Heart right ventricle (tissue), 16 donors: ENCODE measurements around the gene CBLC. TPM values are rescaled to one million over a fixed set of nuclear protein-coding genes. Genes with fewer than 3 reads are reported as not detected.
A peak's percentile ranks its signal among the peaks of the same experiment; 100 is the strongest.

Source experiments
- ATAC-seq, 8 donors: fragments of 200-7000 bp; cut with Tn5 transposase; one replicate each; pipeline ENCODE4 v1.9.1; 2020; ENCODE audit warnings: mild to moderate bottlenecking in 8 of 8, moderate library complexity in 8 of 8, moderate number of reproducible peaks in 1 of 8
- DNase-seq, 2 donors: peaks; one replicate each; pipeline ENCODE4 v3.0.0-alpha.2; 2020
- H3K27ac ChIP-seq, 10 donors: fragments of 200-600 bp; sonication (generic) in 2 of 10; one replicate each; pipeline versions ENCODE4 v1.5.0 to v1.8.0; 2020 to 2022; ENCODE audit warnings: mild to moderate bottlenecking in 3 of 10
- H3K27me3 ChIP-seq, 7 donors: fragments of 200-600 bp; one replicate each; pipeline ENCODE4 v1.8.0; 2021 to 2022; ENCODE audit warnings: mild to moderate bottlenecking in 2 of 7
- H3K36me3 ChIP-seq, 9 donors: fragments of 200-600 bp; sonication (generic) in 1 of 9; one replicate each; pipeline versions ENCODE4 v1.5.0 to v1.8.0; 2020 to 2022; ENCODE audit warnings: mild to moderate bottlenecking in 2 of 9
- H3K4me1 ChIP-seq, 9 donors: fragments of 200-600 bp; sonication (generic) in 1 of 9; one replicate each; pipeline versions ENCODE4 v1.5.0 to v1.8.0; 2020 to 2022; ENCODE audit warnings: mild to moderate bottlenecking in 4 of 9
- H3K4me3 ChIP-seq, 10 donors: fragments of 200-600 bp; sonication (generic) in 2 of 10; one replicate each; pipeline versions ENCODE4 v1.5.0 to v1.8.0; 2020 to 2022; ENCODE audit warnings: mild to moderate bottlenecking in 7 of 10, moderate library complexity in 2 of 10
- H3K9me3 ChIP-seq, 11 donors: fragments of 200-600 bp in 10 of 11; sonication (generic) in 2 of 11; one replicate each; pipeline versions ENCODE4 v1.5.0 to v1.8.0; 2013 to 2022; ENCODE audit warnings: mild to moderate bottlenecking in 2 of 11, control low read depth in 1 of 11, moderate library complexity in 1 of 11
- CTCF ChIP-seq, 9 donors: fragments of 200-600 bp; sonication (generic) in 2 of 9; IDR thresholded peaks; one replicate each; pipeline versions ENCODE4 v1.5.0 to v1.8.0; 2021 to 2022; ENCODE audit warnings: antibody characterized with exemption in 9 of 9, mild to moderate bottlenecking in 5 of 9, moderate library complexity in 1 of 9
- WGBS, 2 donors: extraction: QIAGEN DNeasy Blood & Tissue Kit; methylation state at CpG; one replicate each; pipeline ENCODE4 v1.1.7; 2013; ENCODE audit warnings: inconsistent platforms in 1 of 2; 5-methylcytosine and 5-hydroxymethylcytosine counted together
- intact Hi-C, 10 donors: fragments of 100-400 bp; cut with DNase I; formaldehyde crosslinking; loops; one replicate each; pipeline versions ENCODE4 v1.11.1 to v1.14.2; 2022
- polyA plus RNA-seq, 2 donors: library from polyadenylated mRNA; stranded (reverse); fragments of 200-250 nt; gene quantifications; one replicate each; pipeline ENCODE4 v1.2.3, GENCODE V29; 2013
- total RNA-seq, 10 donors: library from RNA; stranded (reverse); fragmentation: NEBNext Ultra II Directional in 3 of 10; extraction: Animal tissue kit (Norgen Biotek cat#: 25700) in 3 of 10; gene quantifications; one replicate each; pipeline versions ENCODE4 v1.2.1 to v1.2.4, GENCODE V29; 2021 to 2023
- donor health status: Arrhythmogenic right ventricular cardiomyopathy.
- donor health status: ischemic (EF 13 %, LVEDD 7.1; RV severe dilation, severe dysfunction).
- donor health status: healthy with polysubstance abuse.
- donor health status: DM: no; HTN: yes; CAD: no.
- donor health status: DM: no; HTN: no; CAD: no.
- donor health status: ischemic (EF 25% LVEDD 6.9; RV normal size, moderate dysfunction).
- donor health status: ischemic (EF 25% LVEDD 5.7; RV mildly dilated, moderate dysfunction).
- donor health status: healthy.
- donor health status: DM: yes; HTN: yes; CAD: no.
- donor health status: Ischemic cardiomyopathy.
- donor health status: ischemic (EF 35%, LVEDD 5.7; RV mildly dilated, moderate dysfunction).
- donor health status: nonischemic (EF 11% LVEDD 7.7; RV severe dilation, severe dysfunction).
- donor health status: DM: yes; HTN: yes; CAD: no.
- donor health status: PGD.
- donor health status: ischemic (EF 29% LVEDD 5.4; RV normal size, mild dysfunction).
- donor health status: nonischemic (EF 23%, LVEDD 6.1; RV moderate dilation, normal function).

The CBLC gene
- total and polyA plus RNA-seq, 12 donors = 0.38 TPM; not detected in 11

GRCh38 chr19:44808463-44809371 is 31.0 kb downstream of the CBLC start, which contains the start of gene BCAM:
TSS of gene BCAM (plus strand) at chr19:44809103. CDS start at chr19:44809125, 22 bp downstream.
- peak within 1 kb of the TSS; percentile 16 to 96 (median 88) for H3K27ac ChIP-seq
- peak; percentile 87 to 90 for DNase-seq
- WGBS, 2 donors = 1 to 2% methylated on average over 54 to 59 of the region's 59 CpGs
- peaks cover 11 to 55% (median 23%) of the 10 kb centered on the region in 9 donors for H3K4me1 ChIP-seq
- intact Hi-C loops = no loop called here
- peak within 1 kb of the TSS; percentile 50 to 95 (median 78) for H3K4me3 ChIP-seq
- peak; percentile 89 to 96 (median 95) for ATAC-seq
- no peak for TF ChIP-seq CTCF (IDR thresholded peaks at IDR 0.05)
- H3K36me3 ChIP-seq = peaks cover 0 to 27% (median 3%) of the 10 kb centered on the region in 9 donors
- H3K27me3 ChIP-seq = peaks cover 0 to 15% (median 0%) of the 10 kb centered on the region in 7 donors
- H3K9me3 ChIP-seq = no peaks in the 10 kb centered on the region

- H3K9me3 ChIP-seq = no peaks in the 10 kb centered on the region
- WGBS, 2 donors = 16 to 18% methylated on average over 7 of the region's 7 CpGs
- peak in 4 of 8 donors; percentile 9 to 27 (median 12) for ATAC-seq
- H3K4me1 ChIP-seq = peaks cover 11 to 55% (median 23%) of the 10 kb centered on the region in 9 donors
- DNase-seq = no peak
- H3K27ac ChIP-seq = peak overlapping the region; percentile 16 to 96 (median 88)
- intact Hi-C loops = no loop called here
- no peak for TF ChIP-seq CTCF (IDR thresholded peaks at IDR 0.05)
- H3K36me3 ChIP-seq = peaks cover 0 to 37% (median 11%) of the 10 kb centered on the region in 9 donors
- peak overlapping the region; percentile 50 to 95 (median 78) for H3K4me3 ChIP-seq
- H3K27me3 ChIP-seq = peaks cover 0 to 15% (median 0%) of the 10 kb centered on the region in 7 donors
Measured at GRCh38 chr19:44809577-44810233, 32.0 kb downstream of the CBLC start.

- peak overlapping the region in 8 of 10 donors; percentile 28 to 96 (median 82) for H3K27ac ChIP-seq
- WGBS, 2 donors = 46 to 59% methylated on average over 13 of the region's 13 CpGs
- peaks cover 0 to 15% (median 0%) of the 10 kb centered on the region in 7 donors for H3K27me3 ChIP-seq
- peak overlapping the region in 9 of 10 donors; percentile 60 to 95 (median 79) for H3K4me3 ChIP-seq
- H3K9me3 ChIP-seq = no peaks in the 10 kb centered on the region
- no peak for TF ChIP-seq CTCF (IDR thresholded peaks at IDR 0.05)
- intact Hi-C loops = no loop called here
- peaks cover 11 to 55% (median 23%) of the 10 kb centered on the region in 9 donors for H3K4me1 ChIP-seq
- no peak for ATAC-seq
- H3K36me3 ChIP-seq = peaks cover 0 to 45% (median 11%) of the 10 kb centered on the region in 9 donors
- DNase-seq = no peak
Measured at GRCh38 chr19:44810234-44811121, 32.8 kb downstream of the CBLC start.
